ENCODE results near the gene GSTM2.
A peak's percentile ranks its signal among the peaks of the same experiment; 100 is the strongest.

GSTM2 gene

GRCh38 chr1:109640285-109640865, 27.5 kb upstream of the GSTM2 start:
- DNase-seq (ENCODE audit: low read depth), result no peak
- no peak overlapping the region for H3K4me3 ChIP-seq (ENCODE audit: control insufficient read depth, low read depth, low read length)

GRCh38 chr1:109641078-109641740, 26.6 kb upstream of the GSTM2 start:
- H3K4me3 ChIP-seq (ENCODE audit: control insufficient read depth, low read depth, low read length), result no peak overlapping the region
- TF ChIP-seq CTCF (IDR thresholded peaks at IDR 0.05; ENCODE audit: control insufficient read depth, insufficient read depth, low read depth, low read length, missing control alignments), result no peak
- no peak for DNase-seq (ENCODE audit: low read depth)

More at GRCh38 chr1:109640285-109640865, 27.5 kb upstream of the GSTM2 start:
- TF ChIP-seq CTCF (IDR thresholded peaks at IDR 0.05; ENCODE audit: control insufficient read depth, insufficient read depth, low read depth, low read length, missing control alignments), result peak; percentile 97

DNA sequence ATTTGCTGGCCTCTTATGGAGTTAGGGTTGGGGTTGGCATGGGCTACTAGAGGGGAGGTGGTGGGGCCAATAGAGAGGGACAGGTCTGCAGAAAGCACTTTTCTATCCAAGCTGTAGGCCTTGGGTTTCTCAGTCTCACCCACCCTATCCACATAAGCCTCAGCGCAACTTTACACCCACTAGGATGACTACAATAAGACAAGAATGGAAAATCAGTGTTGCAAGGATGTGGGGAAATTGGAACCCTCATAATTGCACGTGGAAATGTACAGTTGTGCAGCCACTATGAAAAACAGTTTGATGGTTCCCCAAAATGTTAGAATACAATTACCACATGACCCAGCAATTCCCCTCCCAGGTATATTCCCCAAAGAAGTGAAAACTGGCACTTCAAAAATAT, 26.0 kb upstream of the GSTM2 start:
- no peak for DNase-seq (ENCODE audit: low read depth)
- H3K4me3 ChIP-seq (ENCODE audit: control insufficient read depth, low read depth, low read length), result no peak overlapping the region
- TF ChIP-seq CTCF (IDR thresholded peaks at IDR 0.05; ENCODE audit: control insufficient read depth, insufficient read depth, low read depth, low read length, missing control alignments), result no peak

DNA sequence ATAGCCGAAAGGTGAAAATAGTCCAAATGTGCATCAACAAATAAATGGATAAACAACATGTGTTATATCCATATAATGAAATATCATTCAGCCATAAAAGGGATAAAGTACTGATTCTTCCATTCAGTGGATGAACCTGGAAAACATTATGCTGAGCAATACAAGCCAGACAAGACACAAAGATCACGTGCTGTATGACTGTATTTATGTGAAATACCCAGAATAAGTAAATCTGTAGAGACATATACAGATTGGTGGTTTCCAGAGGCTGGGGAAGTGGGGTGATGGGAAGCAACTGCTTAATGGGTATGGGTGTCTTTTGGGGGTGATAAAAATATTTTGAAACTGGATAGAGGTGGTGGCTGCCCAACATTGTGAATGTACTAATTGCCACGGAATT, 25.2 kb upstream of the GSTM2 start:
- no peak for TF ChIP-seq CTCF (IDR thresholded peaks at IDR 0.05; ENCODE audit: control insufficient read depth, insufficient read depth, low read depth, low read length, missing control alignments)
- DNase-seq (ENCODE audit: low read depth), result no peak

GRCh38 chr1:109643385-109644230, 24.2 kb upstream of the GSTM2 start:
- no peak for DNase-seq (ENCODE audit: low read depth)
- no peak overlapping the region for H3K4me3 ChIP-seq (ENCODE audit: control insufficient read depth, low read depth, low read length)
- TF ChIP-seq CTCF (IDR thresholded peaks at IDR 0.05; ENCODE audit: control insufficient read depth, insufficient read depth, low read depth, low read length, missing control alignments), result peak; percentile 95

More for the DNA sequence above, 25.2 kb upstream of the GSTM2 start:
- H3K4me3 ChIP-seq (ENCODE audit: control insufficient read depth, low read depth, low read length), result no peak overlapping the region

DNA sequence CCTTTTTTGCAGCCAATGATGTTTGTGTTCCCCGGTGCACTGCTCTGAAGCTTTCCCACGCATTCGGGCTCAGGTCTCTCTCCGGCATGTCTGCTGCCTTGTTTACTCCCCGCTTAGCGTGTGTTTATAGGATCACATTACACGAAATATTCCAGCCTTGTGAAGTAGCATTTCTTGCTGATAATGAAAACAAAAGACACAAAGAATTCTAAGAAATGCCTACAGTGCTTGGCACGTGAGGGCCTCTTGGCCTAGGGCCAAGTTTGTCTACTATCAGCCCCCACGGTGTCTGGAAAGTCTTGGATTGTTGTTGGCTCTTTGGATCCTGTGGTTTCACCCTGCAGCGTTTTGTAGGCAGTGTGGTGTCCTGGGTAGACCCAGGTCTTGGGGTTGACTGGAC, 23.2 kb upstream of the GSTM2 start:
- no peak for TF ChIP-seq CTCF (IDR thresholded peaks at IDR 0.05; ENCODE audit: control insufficient read depth, insufficient read depth, low read depth, low read length, missing control alignments)
- H3K4me3 ChIP-seq (ENCODE audit: control insufficient read depth, low read depth, low read length), result no peak overlapping the region
- no peak for DNase-seq (ENCODE audit: low read depth)

Data from AG09309 (cell line).